Calu3 (cell line): ENCODE measurements around the gene SS18. TPM values are rescaled to one million over a fixed set of nuclear protein-coding genes. Genes with fewer than 3 reads are reported as not detected.
A peak's percentile ranks its signal among the peaks of the same experiment; 100 is the strongest.

ENCODE experiments used
- BruUV-seq: library from RNA; stranded (reverse); fragments of 400-500 nt; replicated peaks from 2 replicates; lab custom pipeline; 2021; lab: Mats Ljungman, UMichigan
- CTCF ChIA-PET: fragments of 300-600 bp; sonication (Branson Sonifier 250); formaldehyde crosslinking; loops from one replicate; lab custom pipeline; 2022; ENCODE audit warnings: antibody characterized with exemption; lab: Charles Lee
- DNase-seq: peaks from one replicate; pipeline ENCODE4 v3.0.0; 2022
- H3K27ac Mint-ChIP-seq: one replicate; pipeline ENCODE4 v1.8.0; 2022; ENCODE audit warnings: mixed read lengths; ENCODE audit not compliant: unreplicated experiment
- H3K27me3 Mint-ChIP-seq: one replicate; pipeline ENCODE4 v1.8.0; 2022; ENCODE audit warnings: mixed read lengths; ENCODE audit not compliant: unreplicated experiment
- H3K36me3 Mint-ChIP-seq: one replicate; pipeline ENCODE4 v1.8.0; 2022; ENCODE audit warnings: mild to moderate bottlenecking, moderate library complexity, mixed read lengths; ENCODE audit not compliant: insufficient read depth, unreplicated experiment
- H3K4me1 Mint-ChIP-seq: one replicate; pipeline ENCODE4 v1.8.0; 2022; ENCODE audit warnings: mild to moderate bottlenecking, low read depth, mixed read lengths; ENCODE audit not compliant: unreplicated experiment
- H3K4me3 Mint-ChIP-seq: one replicate; pipeline ENCODE4 v1.8.0; 2022; ENCODE audit warnings: mild to moderate bottlenecking, low read depth, moderate library complexity, mixed read lengths; ENCODE audit not compliant: unreplicated experiment
- H3K9me3 Mint-ChIP-seq: one replicate; pipeline ENCODE4 v1.8.0; 2022; ENCODE audit warnings: low read depth, mixed read lengths; ENCODE audit not compliant: unreplicated experiment
- CTCF ChIP-seq: fragments of 200-600 bp; IDR thresholded peaks from one replicate; pipeline ENCODE4 v1.8.0; 2022; ENCODE audit warnings: antibody characterized with exemption; ENCODE audit not compliant: unreplicated experiment
- intact Hi-C: fragments of 100-400 bp; cut with micrococcal nuclease; formaldehyde crosslinking; loops from one replicate; pipeline ENCODE4 v1.10.0; 2022; ENCODE audit not compliant: unreplicated experiment
- total RNA-seq: library from RNA; stranded (reverse); gene quantifications from 2 replicates; pipeline ENCODE4 v1.2.3, GENCODE V29; 2022

SS18 gene
- total RNA-seq, 1 experiment from 2014 or later, result 89.9 TPM

- H3K36me3 Mint-ChIP-seq, result no peaks in the 10 kb centered on the region
- BruUV-seq, result no TSS peak
- peaks cover 2% of the 10 kb centered on the region for H3K9me3 Mint-ChIP-seq
- H3K4me1 Mint-ChIP-seq, result no peaks in the 10 kb centered on the region
- intact Hi-C loops, result no loop called here
- CTCF ChIA-PET, result no interaction called here
- H3K27me3 Mint-ChIP-seq, result no peaks in the 10 kb centered on the region
- H3K4me3 Mint-ChIP-seq, result no peak overlapping the region
- no peak overlapping the region for H3K27ac Mint-ChIP-seq
- peak; percentile 24 for TF ChIP-seq CTCF
- DNase-seq, result no peak
Observed at GRCh38 chr18:26103579-26103978, 13.2 kb upstream of the SS18 start.

DNA sequence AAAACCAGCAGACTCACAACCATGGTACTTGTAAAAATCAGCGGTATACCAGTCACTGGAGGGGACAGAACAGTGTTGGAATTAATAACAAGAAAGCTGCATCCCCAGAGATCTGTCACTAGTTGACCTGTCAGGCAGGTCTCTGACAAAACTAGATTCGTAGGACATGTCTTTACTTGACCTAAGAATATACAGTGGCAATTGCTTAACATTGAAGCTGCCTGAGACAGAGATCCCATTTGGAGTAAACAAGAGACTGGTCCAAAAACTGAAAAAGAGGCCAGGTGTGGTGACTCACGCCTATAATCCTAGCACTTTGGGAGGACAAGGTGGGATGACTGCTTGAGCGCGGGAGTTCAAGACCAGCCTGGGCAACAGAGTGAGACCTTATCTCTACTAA, 7.2 kb upstream of the SS18 start:
- H3K27ac Mint-ChIP-seq, result no peak overlapping the region
- TF ChIP-seq CTCF, result no peak
- CTCF ChIA-PET, result no interaction called here
- no peaks in the 10 kb centered on the region for H3K36me3 Mint-ChIP-seq
- H3K27me3 Mint-ChIP-seq, result no peaks in the 10 kb centered on the region
- peaks cover 2% of the 10 kb centered on the region for H3K9me3 Mint-ChIP-seq
- H3K4me3 Mint-ChIP-seq, result no peak overlapping the region
- BruUV-seq, result no TSS peak
- DNase-seq, result no peak
- intact Hi-C loops, result no loop called here
- no peaks in the 10 kb centered on the region for H3K4me1 Mint-ChIP-seq

DNA sequence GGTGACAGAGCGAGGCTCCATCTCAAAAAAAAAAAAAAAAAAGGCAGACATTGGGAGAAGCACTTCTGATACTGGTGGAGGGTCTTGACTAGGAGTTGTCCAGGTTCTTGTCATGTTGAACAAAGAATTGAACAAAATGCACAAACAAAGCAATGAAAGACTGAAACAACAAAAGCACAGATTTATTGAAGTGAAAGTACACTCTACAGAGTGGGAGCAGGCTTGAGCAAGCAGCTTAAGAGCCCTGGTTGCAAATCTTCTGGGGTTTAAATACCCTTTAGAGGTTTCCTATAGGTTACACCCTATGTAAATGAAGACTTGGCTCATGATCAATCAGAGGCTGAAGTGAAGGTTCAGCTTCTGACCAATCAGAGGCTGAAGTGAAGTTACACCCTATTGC, 6.4 kb upstream of the SS18 start:
- TF ChIP-seq CTCF, result no peak
- no peak overlapping the region for H3K27ac Mint-ChIP-seq
- DNase-seq, result no peak
- BruUV-seq, result no TSS peak
- H3K9me3 Mint-ChIP-seq, result peaks cover 2% of the 10 kb centered on the region
- intact Hi-C loops, result no loop called here
- no peaks in the 10 kb centered on the region for H3K36me3 Mint-ChIP-seq
- no peaks in the 10 kb centered on the region for H3K27me3 Mint-ChIP-seq
- no peak overlapping the region for H3K4me3 Mint-ChIP-seq
- CTCF ChIA-PET, result no interaction called here
- no peaks in the 10 kb centered on the region for H3K4me1 Mint-ChIP-seq

DNA sequence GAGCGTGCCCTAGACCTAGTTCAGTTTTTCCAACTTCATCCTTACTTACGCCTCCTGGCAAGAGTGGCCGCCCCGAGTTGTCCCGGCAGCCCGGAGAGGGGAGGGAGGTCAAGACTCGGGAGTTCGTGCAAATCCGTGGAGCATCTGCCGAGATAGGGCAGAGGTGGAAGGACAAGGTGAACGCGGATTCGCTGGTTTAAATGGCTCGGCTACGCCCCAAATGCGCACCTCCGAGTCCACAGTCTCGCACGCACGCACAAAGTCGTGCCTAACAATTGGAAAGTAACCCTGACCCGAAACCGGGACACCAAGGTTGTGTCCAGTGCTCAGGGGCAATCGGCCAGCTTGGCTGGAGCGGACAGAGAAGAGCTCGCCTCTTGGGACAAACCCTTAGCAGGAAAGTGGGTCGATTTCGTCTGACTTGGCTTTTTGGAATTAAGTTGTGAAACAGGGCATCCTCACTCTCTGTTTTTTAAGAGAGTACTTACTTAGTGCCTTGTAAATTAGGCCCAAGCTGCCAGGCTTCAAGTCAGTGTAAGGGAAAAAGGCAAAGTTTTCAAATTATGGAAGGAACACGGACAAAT, 726 bp upstream of the SS18 start:
- Mint-ChIP-seq H3K4me3 (peak overlapping the region; percentile 99), H3K4me1 (peaks cover 17% of the 10 kb centered on the region), H3K36me3 (peaks cover 30% of the 10 kb centered on the region), H3K27ac (peak overlapping the region; percentile 86), H3K9me3 (no peaks in the 10 kb centered on the region), H3K27me3 (no peaks in the 10 kb centered on the region)
- TSS peak; percentile 96 for BruUV-seq
- TF ChIP-seq CTCF, result no peak
- CTCF ChIA-PET, result no interaction called here
- DNase-seq, result no peak
- intact Hi-C loops, result no loop called here
